ENCODE data around the gene OTOGL.

DNA sequence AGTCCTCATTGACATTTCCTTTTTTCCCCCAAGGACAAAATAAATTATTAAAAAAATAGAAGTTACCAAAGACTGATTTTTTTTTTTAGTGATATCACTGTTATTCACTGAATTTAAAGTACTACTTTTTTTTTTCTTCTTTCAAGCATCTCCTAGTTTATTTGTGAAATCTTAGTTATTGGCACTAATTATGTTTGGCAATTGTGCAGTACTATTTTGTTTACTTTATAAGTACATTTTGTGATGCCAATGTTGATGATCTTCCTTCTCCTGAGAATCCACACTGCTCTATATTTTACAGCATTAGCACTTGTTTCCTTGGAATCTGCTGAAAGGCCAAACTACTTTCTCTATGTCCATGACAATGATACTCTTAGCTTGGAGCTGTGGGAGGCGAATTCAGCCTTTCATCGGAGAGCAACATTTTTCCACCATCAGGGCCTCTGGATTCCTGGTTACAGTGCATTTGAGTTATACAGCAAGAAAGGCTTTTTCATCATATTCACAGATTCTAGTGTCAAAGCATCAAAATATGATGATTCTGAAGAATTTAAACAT is 220.9 kb downstream of the OTOGL start:
- TF ChIP-seq CTCF (conservative IDR thresholded peaks at IDR 0.05) (no peak), EZH2 (IDR thresholded peaks at IDR 0.05; ENCODE audit: low read depth) (no peak)
